CD4-positive, alpha-beta T cell (primary cell): ENCODE measurements around the gene KRT39. TPM values are rescaled to one million over a fixed set of nuclear protein-coding genes. Genes with fewer than 3 reads are reported as not detected.

ENCODE experiments used
- ATAC-seq: fragments of 200-7000 bp; cut with Tn5 transposase; one replicate; pipeline ENCODE4 v1.10.0; 2022; ENCODE audit warnings: mild to moderate bottlenecking; ENCODE audit not compliant: poor library complexity
- CTCF ChIA-PET: fragments of 350-600 bp; sonication (Branson Sonifier 250); formaldehyde crosslinking; loops from one replicate; lab custom pipeline; 2021; ENCODE audit warnings: antibody characterized with exemption, inconsistent platforms; lab: Charles Lee
- POLR2A ChIA-PET: fragments of 350-600 bp; sonication (Branson Sonifier 250); formaldehyde crosslinking; loops from one replicate; lab custom pipeline; 2021; ENCODE audit warnings: antibody characterized with exemption, inconsistent platforms; lab: Charles Lee
- DNase-seq, 14 experiments: peaks; one replicate each; pipeline ENCODE4 v3.0.0-alpha.2; 2013 to 2020; ENCODE audit warnings: mixed read lengths in 2 of 14
- H3K27ac ChIP-seq, 2 donors: one replicate each; pipeline versions ENCODE4 v1.5.1 to v1.7.0; 2013; ENCODE audit warnings: low read length in 2 of 2, low read depth in 1 of 2, mild to moderate bottlenecking in 1 of 2
- H3K27me3 ChIP-seq, 2 experiments: 1 replicate in 1 of 2; 2 replicates in 1 of 2; pipeline versions ENCODE4 v1.6.1 to v1.7.0; 2013; ENCODE audit warnings: low read length in 2 of 2, control low read depth in 1 of 2, mild to moderate bottlenecking in 1 of 2, moderate library complexity in 1 of 2; ENCODE audit not compliant: insufficient read depth in 2 of 2, control insufficient read depth in 1 of 2
- H3K36me3 ChIP-seq: one replicate; pipeline ENCODE4 v1.6.1; 2013; ENCODE audit warnings: low read length, control low read depth; ENCODE audit not compliant: insufficient read depth
- H3K4me1 ChIP-seq: one replicate; pipeline ENCODE4 v1.6.1; 2013; ENCODE audit warnings: low read length, control low read depth; ENCODE audit not compliant: insufficient read depth
- H3K4me3 ChIP-seq: one replicate; pipeline ENCODE4 v1.5.1; 2013; ENCODE audit warnings: mild to moderate bottlenecking, low read length, moderate library complexity
- H3K9me3 ChIP-seq, 2 experiments: 1 replicate in 1 of 2; 2 replicates in 1 of 2; pipeline versions ENCODE4 v1.6.1 to v1.7.0; 2013; ENCODE audit warnings: low read length in 2 of 2, mild to moderate bottlenecking in 2 of 2, control low read depth in 1 of 2, moderate library complexity in 1 of 2; ENCODE audit not compliant: control insufficient read depth in 1 of 2, insufficient read depth in 1 of 2
- H3K27ac Mint-ChIP-seq: one replicate; pipeline ENCODE4 v1.8.0; 2020; ENCODE audit warnings: mixed read lengths
- H3K27me3 Mint-ChIP-seq: one replicate; pipeline ENCODE4 v1.8.0; 2021; ENCODE audit warnings: mixed read lengths
- H3K36me3 Mint-ChIP-seq: one replicate; pipeline ENCODE4 v1.8.0; 2021; ENCODE audit warnings: low read depth, mixed read lengths
- H3K4me1 Mint-ChIP-seq: one replicate; pipeline ENCODE4 v1.8.0; 2021; ENCODE audit warnings: low read depth, mixed read lengths
- H3K4me3 Mint-ChIP-seq: one replicate; pipeline ENCODE4 v1.8.0; 2020; ENCODE audit warnings: mild to moderate bottlenecking, mixed read lengths
- H3K9me3 Mint-ChIP-seq: one replicate; pipeline ENCODE4 v1.8.0; 2020; ENCODE audit warnings: mixed read lengths
- CTCF ChIP-seq: fragments of 200-600 bp; IDR thresholded peaks from one replicate; pipeline ENCODE4 v1.8.0; 2022; ENCODE audit warnings: antibody characterized with exemption, mild to moderate bottlenecking
- intact Hi-C, 2 experiments: fragments of 100-400 bp; cut with DNase I in 1 of 2; cut with micrococcal nuclease in 1 of 2; formaldehyde crosslinking; loops; one replicate each; pipeline versions ENCODE4 v1.15.1 to v1.9.0; 2023 to 2025; cut with DNase I, micrococcal nuclease
- total RNA-seq, 174 experiments: library from RNA in 2 of 174; stranded (reverse) in 2 of 174; gene quantifications; one replicate each; pipeline ENCODE4 v1.2.3 and lab custom pipeline; 2021 to 2026

Gene KRT39
- total RNA-seq, 2 experiments from 2014 or later: not detected

DNA sequence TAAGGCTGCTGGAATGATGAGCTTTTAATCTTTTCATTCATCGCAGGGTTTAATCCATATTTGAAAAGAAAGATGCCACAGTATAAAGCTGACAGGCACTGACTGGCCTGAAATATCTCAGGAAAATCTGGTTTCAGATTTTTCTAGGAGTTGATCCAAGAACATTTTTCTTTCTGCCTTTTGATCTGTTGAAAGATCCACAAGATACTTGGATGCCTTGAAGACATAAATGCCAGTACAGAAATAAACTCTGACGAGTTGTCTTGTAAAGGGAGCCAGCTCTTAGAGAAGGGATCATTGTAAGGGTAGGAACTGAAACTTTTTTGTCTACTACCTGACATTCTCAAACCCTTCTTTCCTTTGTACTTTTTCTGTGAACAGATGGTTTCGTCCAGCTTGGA, 56.3 kb downstream of the KRT39 start:
- Mint-ChIP-seq H3K4me1 (no peaks in the 10 kb centered on the region), H3K9me3 (no peaks in the 10 kb centered on the region), H3K27me3 (peaks cover 49% of the 10 kb centered on the region), H3K4me3 (no peak overlapping the region), H3K27ac (no peak overlapping the region), H3K36me3 (no peaks in the 10 kb centered on the region)
- CTCF ChIA-PET: interaction anchor here (0.7 to 4.7 kb wide), 5 partner anchors 11 to 754 kb away, joined by 3 to 34 read pairs (median 9); no protein-coding TSS in a partner anchor
- POLR2A ChIA-PET: interaction anchor here (0.9 kb wide), 1 partner anchor 638 kb away, joined by 3 read pairs; no protein-coding TSS in a partner anchor
- ATAC-seq (no peak), DNase-seq (no peak)
- H3K9me3 ChIP-seq: no peaks in the 10 kb centered on the region
- H3K27me3 ChIP-seq: peaks cover 2 to 25% of the 10 kb centered on the region in 2 experiments
- no peak for TF ChIP-seq CTCF
- intact Hi-C loops: loop anchor here in 1 of 2 experiments (5.0 kb wide), 1 partner anchor 108 kb away; no protein-coding TSS in a partner anchor
- no peaks in the 10 kb centered on the region for H3K36me3 ChIP-seq
- H3K4me3 ChIP-seq: no peak overlapping the region
- no peak overlapping the region for H3K27ac ChIP-seq
- H3K4me1 ChIP-seq: no peaks in the 10 kb centered on the region

GRCh38 chr17:40909755-40910154, 57.0 kb downstream of the KRT39 start:
- H3K27me3 Mint-ChIP-seq: peaks cover 55% of the 10 kb centered on the region
- intact Hi-C loops: loop anchor here (1.0 to 5.0 kb wide), 10 partner anchors 107 to 758 kb away; partner anchors contain the start of gene KRTAP16-1 (in 1 of the 2)
- Histone ChIP-seq H3K4me1 (no peaks in the 10 kb centered on the region), H3K9me3 (no peaks in the 10 kb centered on the region), H3K27ac (no peak overlapping the region), H3K36me3 (no peaks in the 10 kb centered on the region), H3K4me3 (no peak overlapping the region), H3K27me3 (peaks cover 2 to 25% of the 10 kb centered on the region in 2 experiments)
- no peaks in the 10 kb centered on the region for H3K36me3 Mint-ChIP-seq
- H3K9me3 Mint-ChIP-seq: no peaks in the 10 kb centered on the region
- POLR2A ChIA-PET: no interaction called here
- H3K27ac Mint-ChIP-seq: no peak overlapping the region
- CTCF ChIA-PET: interaction anchor here (0.7 to 4.7 kb wide), 5 partner anchors 639 to 756 kb away, joined by 4 to 34 read pairs (median 9); no protein-coding TSS in a partner anchor
- H3K4me3 Mint-ChIP-seq: no peak overlapping the region
- no peak for TF ChIP-seq CTCF
- H3K4me1 Mint-ChIP-seq: no peaks in the 10 kb centered on the region
- ATAC-seq: no peak
- DNase-seq: no peak

GRCh38 chr17:40909351-40909750, 57.4 kb downstream of the KRT39 start:
- TF ChIP-seq CTCF: peak; percentile 82
- peaks cover 2 to 25% of the 10 kb centered on the region in 2 experiments for H3K27me3 ChIP-seq
- ChIA-PET CTCF (interaction anchor here (1.0 to 4.7 kb wide), 4 partner anchors 640 to 756 kb away, joined by 5 to 34 read pairs (median 14); no protein-coding TSS in a partner anchor), POLR2A (no interaction called here)
- no peak overlapping the region for H3K4me3 Mint-ChIP-seq
- no peaks in the 10 kb centered on the region for H3K9me3 ChIP-seq
- no peaks in the 10 kb centered on the region for H3K36me3 Mint-ChIP-seq
- no peaks in the 10 kb centered on the region for H3K36me3 ChIP-seq
- H3K9me3 Mint-ChIP-seq: no peaks in the 10 kb centered on the region
- peaks cover 59% of the 10 kb centered on the region for H3K27me3 Mint-ChIP-seq
- ATAC-seq (peak; percentile 91), DNase-seq (peak; percentile 38 to 85 (median 58))
- no peaks in the 10 kb centered on the region for H3K4me1 ChIP-seq
- no peak overlapping the region for H3K27ac ChIP-seq
- intact Hi-C loops: loop anchor here (1.0 to 5.0 kb wide), 9 partner anchors 398 to 758 kb away; partner anchors contain the start of gene KRTAP16-1 (in 1 of the 2)
- H3K4me1 Mint-ChIP-seq: no peaks in the 10 kb centered on the region
- H3K27ac Mint-ChIP-seq: no peak overlapping the region
- no peak overlapping the region for H3K4me3 ChIP-seq

Other genes starting within 250 kb of the KRT39 start
- not detected for gene KRT25, start 211.6 kb downstream of the KRT39 start, total RNA-seq
- not detected for gene KRT26, start 194.7 kb downstream of the KRT39 start, total RNA-seq
- gene KRT27, start 184.4 kb downstream of the KRT39 start, total RNA-seq: not detected
- not detected for gene KRT28, start 167.0 kb downstream of the KRT39 start, total RNA-seq
- 10 to 100 TPM; 32.2 to 37.1 TPM for gene KRT10, start 144.3 kb downstream of the KRT39 start, total RNA-seq
- gene KRT12, start 99.7 kb downstream of the KRT39 start, total RNA-seq: not detected
- gene KRT20, start 81.7 kb downstream of the KRT39 start, total RNA-seq: not detected
- gene KRT23, start 29.3 kb downstream of the KRT39 start, total RNA-seq: not detected
- gene KRT40, start 17.4 kb upstream of the KRT39 start, total RNA-seq: not detected
- not detected for gene KRTAP3-3, start 27.2 kb upstream of the KRT39 start, total RNA-seq
- not detected for gene KRTAP3-2, start 33.0 kb upstream of the KRT39 start, total RNA-seq
- gene KRTAP3-1, start 42.2 kb upstream of the KRT39 start, total RNA-seq: not detected
- gene KRTAP1-5, start 60.3 kb upstream of the KRT39 start, total RNA-seq: not detected
- not detected for gene KRTAP1-4, start 63.2 kb upstream of the KRT39 start, total RNA-seq
- not detected for gene KRTAP1-3, start 67.9 kb upstream of the KRT39 start, total RNA-seq
- gene KRTAP1-1, start 74.5 kb upstream of the KRT39 start, total RNA-seq: not detected
- gene KRTAP2-1, start 80.4 kb upstream of the KRT39 start, total RNA-seq: not detected
- gene KRTAP2-2, start 88.3 kb upstream of the KRT39 start, total RNA-seq: not detected
- gene KRTAP2-3, start 93.2 kb upstream of the KRT39 start, total RNA-seq: not detected
- gene KRTAP2-4, start 98.9 kb upstream of the KRT39 start, total RNA-seq: not detected
- gene KRTAP4-7, start 117.2 kb upstream of the KRT39 start, total RNA-seq: not detected
- not detected for gene KRTAP4-8, start 131.2 kb upstream of the KRT39 start, total RNA-seq
- gene KRTAP4-16, start 135.3 kb upstream of the KRT39 start, total RNA-seq: not detected
- not detected for gene KRTAP4-9, start 138.4 kb upstream of the KRT39 start, total RNA-seq
- not detected for gene KRTAP4-11, start 151.4 kb upstream of the KRT39 start, total RNA-seq
- gene KRTAP4-12, start 157.2 kb upstream of the KRT39 start, total RNA-seq: not detected
- gene KRTAP4-6, start 173.6 kb upstream of the KRT39 start, total RNA-seq: not detected
- not detected for gene KRTAP4-5, start 182.9 kb upstream of the KRT39 start, total RNA-seq
- gene KRTAP4-4, start 193.8 kb upstream of the KRT39 start, total RNA-seq: not detected
- not detected for gene KRTAP4-3, start 201.3 kb upstream of the KRT39 start, total RNA-seq
- not detected for gene KRTAP4-2, start 211.3 kb upstream of the KRT39 start, total RNA-seq
- not detected for gene KRTAP4-1, start 218.0 kb upstream of the KRT39 start, total RNA-seq
- gene KRTAP9-1, start 222.9 kb upstream of the KRT39 start, total RNA-seq: not detected